Measurements from ENCODE around the gene YRDC. TPM values are rescaled to one million over a fixed set of nuclear protein-coding genes. Genes with fewer than 3 reads are reported as not detected.

The YRDC gene, protein sequence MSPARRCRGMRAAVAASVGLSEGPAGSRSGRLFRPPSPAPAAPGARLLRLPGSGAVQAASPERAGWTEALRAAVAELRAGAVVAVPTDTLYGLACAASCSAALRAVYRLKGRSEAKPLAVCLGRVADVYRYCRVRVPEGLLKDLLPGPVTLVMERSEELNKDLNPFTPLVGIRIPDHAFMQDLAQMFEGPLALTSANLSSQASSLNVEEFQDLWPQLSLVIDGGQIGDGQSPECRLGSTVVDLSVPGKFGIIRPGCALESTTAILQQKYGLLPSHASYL
- total RNA-seq, result 10 to 100 TPM in 2 of 4 donors, 1 to 10 TPM in 2; 3.4 to 12.5 (median 10.2) TPM
- 10 to 100 TPM; 11.3 to 36.0 (median 13.4) TPM for polyA plus RNA-seq
- long read RNA-seq, donor 1, transcript YRDC-201 (5 exons, 1,826 nt), result major isoform, 29 of 29 reads
- long read RNA-seq, donor 1, partial matches to known transcripts, result 0 of 29 reads
- long read RNA-seq, donor 1, other reads (novel, unspliced or antisense), result 0 of 29 reads
- long read RNA-seq, donor 2, transcript YRDC-201 (5 exons, 1,826 nt), result major isoform, 56 of 60 reads
- long read RNA-seq, donor 2, partial matches to known transcripts, result 2 of 60 reads
- long read RNA-seq, donor 2, other reads (novel, unspliced or antisense), result 2 of 60 reads

DNA sequence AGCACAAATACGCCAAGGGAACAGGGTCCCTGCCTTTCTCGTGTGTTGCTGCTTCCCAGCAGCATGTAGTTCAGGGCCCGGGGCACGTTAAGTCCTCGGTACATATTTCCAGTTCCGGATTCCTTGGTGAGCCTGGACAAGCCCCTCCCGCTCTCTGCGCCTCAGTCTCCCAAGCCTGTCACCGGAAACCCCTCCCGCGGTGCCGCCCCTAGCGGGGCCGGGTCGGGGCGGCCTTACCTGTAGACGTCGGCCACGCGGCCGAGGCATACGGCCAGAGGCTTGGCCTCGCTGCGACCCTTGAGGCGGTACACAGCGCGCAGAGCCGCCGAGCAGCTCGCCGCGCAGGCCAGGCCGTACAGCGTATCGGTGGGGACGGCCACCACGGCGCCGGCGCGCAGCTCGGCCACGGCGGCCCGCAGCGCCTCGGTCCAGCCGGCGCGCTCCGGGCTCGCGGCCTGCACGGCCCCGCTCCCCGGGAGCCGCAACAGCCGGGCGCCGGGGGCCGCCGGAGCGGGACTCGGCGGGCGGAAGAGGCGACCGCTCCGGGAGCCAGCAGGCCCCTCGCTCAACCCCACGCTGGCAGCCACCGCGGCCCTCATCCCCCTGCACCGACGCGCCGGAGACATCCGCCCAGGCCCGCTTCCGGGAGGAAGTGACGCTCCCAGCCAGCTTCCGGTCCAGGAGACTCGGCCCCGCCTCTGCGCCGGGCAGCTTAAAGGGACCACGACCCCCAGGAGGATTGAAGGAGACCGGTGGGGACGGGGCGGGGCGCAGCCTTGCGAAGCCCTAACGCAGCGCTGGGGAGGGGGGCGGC, at the start of gene YRDC, which contains the start of gene C1orf122:
YRDC (minus strand) TSS at position 654 of the 814 bp plus-strand sequence; CDS start at position 626, 28 bp downstream.
C1orf122 (plus strand) TSS at position 236 of the 814 bp plus-strand sequence. CDS start 615 bp downstream, outside the sequence.
- Histone ChIP-seq H3K9me3 (no peaks in the 10 kb centered on the region), H3K27me3 (ENCODE audit: insufficient read depth in 3 of 3, low read length in 2 of 3) (no peaks in the 10 kb centered on the region), H3K27ac (peak within 1 kb of the TSS; percentile 93), H3K4me3 (peak within 1 kb of the TSS; percentile 88), H3K36me3 (ENCODE audit: insufficient read depth in 1 of 2, low read depth in 1 of 2) (peaks cover 5 to 50% of the 10 kb centered on the region in 2 donors), H3K4me1 (peaks cover 19% of the 10 kb centered on the region)
- intact Hi-C loops (cut with DNase I), result loop anchor here (2.0 to 10.0 kb wide), 4 partner anchors 51 to 213 kb away; partner anchors contain the start of genes CDCA8 (in 2 of the 2), GNL2 (in 1 of the 2) and MTF1 (in 1 of the 2)
- WGBS, 3 donors, result 0% methylated on average over 48 to 95 of the region's 95 CpGs
- TF ChIP-seq, protein P1, sequence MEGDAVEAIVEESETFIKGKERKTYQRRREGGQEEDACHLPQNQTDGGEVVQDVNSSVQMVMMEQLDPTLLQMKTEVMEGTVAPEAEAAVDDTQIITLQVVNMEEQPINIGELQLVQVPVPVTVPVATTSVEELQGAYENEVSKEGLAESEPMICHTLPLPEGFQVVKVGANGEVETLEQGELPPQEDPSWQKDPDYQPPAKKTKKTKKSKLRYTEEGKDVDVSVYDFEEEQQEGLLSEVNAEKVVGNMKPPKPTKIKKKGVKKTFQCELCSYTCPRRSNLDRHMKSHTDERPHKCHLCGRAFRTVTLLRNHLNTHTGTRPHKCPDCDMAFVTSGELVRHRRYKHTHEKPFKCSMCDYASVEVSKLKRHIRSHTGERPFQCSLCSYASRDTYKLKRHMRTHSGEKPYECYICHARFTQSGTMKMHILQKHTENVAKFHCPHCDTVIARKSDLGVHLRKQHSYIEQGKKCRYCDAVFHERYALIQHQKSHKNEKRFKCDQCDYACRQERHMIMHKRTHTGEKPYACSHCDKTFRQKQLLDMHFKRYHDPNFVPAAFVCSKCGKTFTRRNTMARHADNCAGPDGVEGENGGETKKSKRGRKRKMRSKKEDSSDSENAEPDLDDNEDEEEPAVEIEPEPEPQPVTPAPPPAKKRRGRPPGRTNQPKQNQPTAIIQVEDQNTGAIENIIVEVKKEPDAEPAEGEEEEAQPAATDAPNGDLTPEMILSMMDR (IDR thresholded peaks at IDR 0.05), result no peak
- DNase-seq (peak; percentile 95 to 97), ATAC-seq (peak; percentile 95 to 96 (median 95))

DNA sequence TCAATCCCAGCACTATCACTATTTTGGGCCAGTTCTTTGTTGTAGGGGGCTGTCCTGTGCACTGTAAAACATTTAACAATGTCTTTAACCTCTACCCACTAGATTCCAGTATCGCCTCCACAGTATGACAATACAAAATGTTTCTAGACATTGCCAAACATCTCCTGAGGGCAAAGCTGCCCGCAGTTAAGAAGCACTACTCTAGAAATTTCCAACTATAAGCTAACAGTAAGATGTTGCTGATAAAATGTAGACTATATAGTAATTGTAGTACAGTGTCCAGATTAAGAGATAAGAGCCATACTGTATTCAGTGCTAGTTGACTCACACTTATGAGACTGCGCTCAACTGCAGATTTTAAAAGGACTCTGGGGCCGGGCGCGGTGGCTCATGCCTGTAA, 46.4 kb upstream of the YRDC start:
- WGBS, 3 donors, result 97 to 98% (median 98%) methylated on average over 6 of the region's 6 CpGs
- DNase-seq, result no peak
- peaks cover 4 to 41% of the 10 kb centered on the region in 2 donors for H3K36me3 ChIP-seq (ENCODE audit: insufficient read depth in 1 of 2, low read depth in 1 of 2)
- H3K4me1 ChIP-seq, result peaks cover 41% of the 10 kb centered on the region
- H3K27me3 ChIP-seq (ENCODE audit: insufficient read depth in 3 of 3, low read length in 2 of 3), result no peaks in the 10 kb centered on the region
- no peak for ATAC-seq
- intact Hi-C loops (cut with DNase I), result loop anchor here in 1 of 2 donors (2.0 to 10.0 kb wide), 2 partner anchors 42 to 160 kb away; partner anchors contain the start of gene CDCA8
- no peaks in the 10 kb centered on the region for H3K9me3 ChIP-seq
- TF ChIP-seq, protein P1 (IDR thresholded peaks at IDR 0.05), result no peak
- H3K4me3 ChIP-seq, result no peak overlapping the region
- H3K27ac ChIP-seq, result no peak overlapping the region

DNA sequence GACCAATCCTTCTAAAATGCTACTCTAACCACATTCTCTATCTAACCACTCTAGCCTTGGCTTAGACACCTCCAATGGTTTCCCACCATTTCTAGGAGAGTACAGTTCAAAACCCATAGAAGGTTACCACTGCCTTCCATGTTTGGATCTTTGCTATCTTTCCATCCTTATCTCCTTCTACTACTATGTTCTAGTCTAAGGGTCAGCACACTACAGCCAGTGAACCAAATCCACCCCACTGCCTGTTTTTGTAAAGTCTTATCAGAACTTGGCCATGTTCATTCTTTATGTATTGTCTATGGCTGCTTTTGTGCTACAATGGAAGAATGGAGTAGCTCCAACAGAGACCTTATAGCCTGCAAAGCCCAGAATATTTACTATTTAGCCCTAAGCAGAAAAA, 45.1 kb upstream of the YRDC start:
- intact Hi-C loops (cut with DNase I), result loop anchor here in 1 of 2 donors (10.0 kb wide), 1 partner anchor 158 kb away; the partner anchor contains the start of gene CDCA8
- H3K4me3 ChIP-seq, result no peak overlapping the region

DNA sequence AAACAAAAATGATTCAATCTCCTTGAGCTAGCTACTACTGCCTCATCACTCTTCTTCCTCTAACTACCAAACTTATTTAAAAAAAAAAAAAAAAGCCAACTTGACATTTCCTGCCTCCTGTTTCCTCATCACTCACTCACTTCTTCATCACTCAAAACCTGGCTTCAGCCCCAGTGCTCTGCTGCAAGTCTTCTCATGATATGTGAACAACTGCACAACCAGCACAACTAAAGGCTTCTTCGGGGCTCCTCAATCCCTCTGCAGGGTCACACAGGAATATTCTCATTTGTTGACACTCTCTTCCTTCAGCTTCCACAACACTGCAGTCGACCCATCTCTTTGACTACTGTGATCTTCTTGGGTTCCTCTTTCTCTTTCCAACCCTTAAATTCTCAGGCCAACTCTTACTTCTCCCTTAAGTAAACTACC, 43.8 kb upstream of the YRDC start:
- intact Hi-C loops (cut with DNase I), result loop anchor here in 1 of 2 donors (10.0 kb wide), 1 partner anchor 157 kb away; the partner anchor contains the start of gene CDCA8
- TF ChIP-seq, protein P1 (IDR thresholded peaks at IDR 0.05), result no peak
- Histone ChIP-seq H3K27ac (no peak overlapping the region), H3K4me3 (no peak overlapping the region), H3K9me3 (no peaks in the 10 kb centered on the region), H3K27me3 (ENCODE audit: insufficient read depth in 3 of 3, low read length in 2 of 3) (no peaks in the 10 kb centered on the region), H3K4me1 (peaks cover 26% of the 10 kb centered on the region), H3K36me3 (ENCODE audit: insufficient read depth in 1 of 2, low read depth in 1 of 2) (peaks cover 0 to 29% of the 10 kb centered on the region in 2 donors)
- DNase-seq, result no peak
- no peak for ATAC-seq
- 68 to 86% (median 74%) methylated on average over 2 of the region's 2 CpGs for WGBS, 3 donors

More for the DNA sequence above, 45.1 kb upstream of the YRDC start:
- peaks cover 4 to 41% of the 10 kb centered on the region in 2 donors for H3K36me3 ChIP-seq (ENCODE audit: insufficient read depth in 1 of 2, low read depth in 1 of 2)
- TF ChIP-seq, protein P1 (IDR thresholded peaks at IDR 0.05), result no peak
- DNase-seq (no peak), ATAC-seq (no peak)
- no peak overlapping the region for H3K27ac ChIP-seq
- peaks cover 34% of the 10 kb centered on the region for H3K4me1 ChIP-seq
- H3K27me3 ChIP-seq (ENCODE audit: insufficient read depth in 3 of 3, low read length in 2 of 3), result no peaks in the 10 kb centered on the region
- no peaks in the 10 kb centered on the region for H3K9me3 ChIP-seq

Data from psoas muscle (tissue), 8 donors.